ENCODE measurements around the gene CHTF18.
"Not testable (repeated sequence)": the region's sequence is repeated elsewhere in the genome, so short reads cannot be mapped to it uniquely, and the experiment has no call there.

DNA sequence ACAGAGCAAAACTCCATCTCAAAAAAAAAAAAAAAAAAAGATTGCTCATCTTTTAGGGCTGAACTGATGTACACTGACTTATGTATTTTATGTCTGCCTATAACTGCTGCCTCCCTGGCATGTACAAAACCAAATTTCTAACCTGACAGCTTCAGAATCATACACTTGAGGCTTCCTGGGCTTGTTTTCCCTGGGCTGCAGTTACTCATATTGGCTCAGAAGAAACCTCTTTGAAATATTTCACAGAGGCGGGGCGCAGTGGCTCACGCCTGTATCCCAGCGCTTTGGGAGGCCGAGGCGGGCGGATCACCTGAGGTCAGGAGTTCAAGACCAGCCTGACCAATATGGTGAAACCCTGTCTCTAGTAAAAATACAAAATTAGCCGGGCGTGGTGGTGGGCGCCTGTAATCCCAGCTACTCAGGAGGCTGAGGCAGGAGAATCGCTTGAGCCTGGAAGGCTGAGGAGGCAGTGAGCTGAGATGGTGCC is 34.3 kb upstream of the CHTF18 start:
- TF ChIP-seq EZH2phosphoT487 (IDR thresholded peaks at IDR 0.05; ENCODE audit: low read depth, severe bottlenecking, unreplicated experiment); CTCF (IDR thresholded peaks at IDR 0.05; ENCODE audit: poor library complexity): not testable (repeated sequence)
